Measurements from ENCODE around the gene FA2H.
"Not testable (repeated sequence)": the region's sequence is repeated elsewhere in the genome, so short reads cannot be mapped to it uniquely, and the experiment has no call there.

FA2H gene

GRCh38 chr16:74774223-74775139 lies at the start of gene FA2H:
TSS of gene FA2H (minus strand) at chr16:74774820. CDS start at chr16:74774755, 65 bp downstream.
- peak; percentile 87 to 94 for DNase-seq

- peak in 1 of 2 experiments; percentile 5 for DNase-seq
Observed at GRCh38 chr16:74817851-74818250, 43.2 kb upstream of the FA2H start.

- peak; percentile 76 to 87 for DNase-seq
Observed at GRCh38 chr16:74813109-74813641, 38.6 kb upstream of the FA2H start.

- DNase-seq: no peak
Observed at GRCh38 chr16:74811911-74812310, 37.3 kb upstream of the FA2H start.

- not testable (repeated sequence) for DNase-seq
Observed at GRCh38 chr16:74811216-74811615, 36.6 kb upstream of the FA2H start.

- DNase-seq: no peak
Observed at GRCh38 chr16:74807052-74807646, 32.5 kb upstream of the FA2H start.

GRCh38 chr16:74800216-74800871 lies 25.7 kb upstream of the FA2H start:
- no peak for DNase-seq

GRCh38 chr16:74797414-74797813 lies 22.8 kb upstream of the FA2H start:
- no peak for DNase-seq

- no peak for DNase-seq
Observed at GRCh38 chr16:74795104-74795503, 20.5 kb upstream of the FA2H start.

- DNase-seq: no peak
Observed at GRCh38 chr16:74794668-74795067, 20.0 kb upstream of the FA2H start.

GRCh38 chr16:74793571-74793970 lies 19.0 kb upstream of the FA2H start:
- DNase-seq: no peak

GRCh38 chr16:74792225-74792624 lies 17.6 kb upstream of the FA2H start:
- no peak for DNase-seq

GRCh38 chr16:74791749-74792148 lies 17.1 kb upstream of the FA2H start:
- DNase-seq: not testable (repeated sequence)

- no peak for DNase-seq
Observed at GRCh38 chr16:74788108-74788507, 13.5 kb upstream of the FA2H start.

GRCh38 chr16:74785031-74785430 lies 10.4 kb upstream of the FA2H start:
- DNase-seq: no peak

- DNase-seq: no peak
Observed at GRCh38 chr16:74778646-74779045, 4.0 kb upstream of the FA2H start.

GRCh38 chr16:74776926-74777325 lies 2.3 kb upstream of the FA2H start:
- no peak for DNase-seq

GRCh38 chr16:74775255-74775654 lies 635 bp upstream of the FA2H start:
- no peak for DNase-seq

GRCh38 chr16:74773446-74774222 lies 986 bp downstream of the FA2H start:
- DNase-seq: no peak

- DNase-seq: no peak
Observed at GRCh38 chr16:74771656-74772315, 2.8 kb downstream of the FA2H start.

- DNase-seq: no peak
Observed at GRCh38 chr16:74770831-74771526, 3.6 kb downstream of the FA2H start.

Measured in SHP77 (cell line).